Thyroid gland (tissue), 4 donors: Measurements from ENCODE around the gene SPARC. TPM values are rescaled to one million over a fixed set of nuclear protein-coding genes. Genes with fewer than 3 reads are reported as not detected.

Source experiments
- DNase-seq, 2 donors: peaks; one replicate each; pipeline ENCODE4 v3.0.0-alpha.2; 2019
- H3K27ac ChIP-seq, 3 donors: fragments of 200-600 bp; sonication (generic); 1 replicate in 2 of 3; 2 replicates in 1 of 3; pipeline ENCODE4 v1.5.1; 2016 to 2019; ENCODE audit warnings: mild to moderate bottlenecking in 1 of 3, moderate library complexity in 1 of 3
- H3K27me3 ChIP-seq: fragments of 200-600 bp; sonication (generic); one replicate; pipeline ENCODE4 v1.5.1; 2019
- H3K36me3 ChIP-seq, 2 donors: fragments of 200-600 bp; sonication (generic); one replicate each; pipeline ENCODE4 v1.5.1; 2016 to 2019
- H3K4me1 ChIP-seq, 2 donors: fragments of 200-600 bp; sonication (generic); one replicate each; pipeline ENCODE4 v1.5.1; 2017 to 2019
- H3K4me3 ChIP-seq, 3 donors: fragments of 200-600 bp; sonication (generic); replicated peaks in 1 of 3; 1 replicate in 2 of 3; 2 replicates in 1 of 3; pipeline ENCODE4 v1.5.1; 2016; ENCODE audit warnings: mild to moderate bottlenecking in 1 of 3
- H3K9me3 ChIP-seq: fragments of 200-600 bp; sonication (generic); one replicate; pipeline ENCODE4 v1.5.1; 2017
- CTCF ChIP-seq, 6 experiments: fragments of 200-600 bp in 3 of 6; fragments of 450-650 bp in 3 of 6; sonication (generic) in 3 of 6; IDR thresholded peaks; one replicate each; pipeline ENCODE4 v1.5.1; 2016 to 2019; ENCODE audit warnings: antibody characterized with exemption in 6 of 6, mild to moderate bottlenecking in 2 of 6, inconsistent platforms in 1 of 6, moderate library complexity in 1 of 6
- POLR2A ChIP-seq, 2 donors: fragments of 450-650 bp; IDR thresholded peaks; one replicate each; pipeline ENCODE4 v1.6.1; 2017; ENCODE audit warnings: antibody characterized with exemption in 2 of 2, mild to moderate bottlenecking in 2 of 2, moderate library complexity in 1 of 2
- WGBS, 2 donors: methylation state at CpG; one replicate each; pipeline ENCODE4 v1.1.5; 2017; 5-methylcytosine and 5-hydroxymethylcytosine counted together
- intact Hi-C: fragments of 100-400 bp; cut with DNase I; formaldehyde crosslinking; loops from one replicate; pipeline ENCODE4 v1.15.1; 2023
- total RNA-seq, 4 donors: library from RNA; depleted of rRNA; stranded (reverse); fragments of >200 nt; gene quantifications; one replicate each; pipeline ENCODE4 v1.2.3, GENCODE V29; 2016

SPARC gene
- total RNA-seq, 4 donors from 2014 or later: 302 to 327 (median 309) TPM

DNA sequence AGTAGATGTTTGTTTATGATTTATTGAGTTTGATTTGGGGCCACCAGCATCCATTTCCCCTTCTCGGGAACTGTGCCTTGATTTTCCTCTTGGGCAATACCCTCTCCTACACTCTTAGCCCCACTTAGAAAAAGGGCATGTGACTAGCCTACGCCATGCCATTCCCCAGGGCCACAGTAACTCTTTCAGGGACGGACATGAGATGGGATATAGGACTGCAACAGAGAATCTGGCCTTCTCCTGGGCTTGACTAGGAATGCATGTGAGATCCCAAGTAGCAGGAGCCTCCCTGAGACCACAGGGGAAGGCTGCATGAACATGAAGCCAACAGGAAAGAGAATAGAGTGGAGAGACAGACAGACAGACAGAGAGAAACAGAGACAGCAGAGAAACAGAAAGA is 30.7 kb upstream of the SPARC start:
- Histone ChIP-seq H3K9me3 (no peaks in the 10 kb centered on the region), H3K27ac (no peak overlapping the region), H3K36me3 (no peaks in the 10 kb centered on the region), H3K4me3 (no peak overlapping the region), H3K27me3 (no peaks in the 10 kb centered on the region), H3K4me1 (peaks cover 0 to 9% of the 10 kb centered on the region in 2 donors)
- no peak for DNase-seq
- 57 to 69% methylated on average over 3 of the region's 3 CpGs for WGBS, 2 donors
- TF ChIP-seq POLR2A (IDR thresholded peaks at IDR 0.05): no peak
- TF ChIP-seq CTCF (IDR thresholded peaks at IDR 0.05): no peak
- intact Hi-C loops: no loop called here

DNA sequence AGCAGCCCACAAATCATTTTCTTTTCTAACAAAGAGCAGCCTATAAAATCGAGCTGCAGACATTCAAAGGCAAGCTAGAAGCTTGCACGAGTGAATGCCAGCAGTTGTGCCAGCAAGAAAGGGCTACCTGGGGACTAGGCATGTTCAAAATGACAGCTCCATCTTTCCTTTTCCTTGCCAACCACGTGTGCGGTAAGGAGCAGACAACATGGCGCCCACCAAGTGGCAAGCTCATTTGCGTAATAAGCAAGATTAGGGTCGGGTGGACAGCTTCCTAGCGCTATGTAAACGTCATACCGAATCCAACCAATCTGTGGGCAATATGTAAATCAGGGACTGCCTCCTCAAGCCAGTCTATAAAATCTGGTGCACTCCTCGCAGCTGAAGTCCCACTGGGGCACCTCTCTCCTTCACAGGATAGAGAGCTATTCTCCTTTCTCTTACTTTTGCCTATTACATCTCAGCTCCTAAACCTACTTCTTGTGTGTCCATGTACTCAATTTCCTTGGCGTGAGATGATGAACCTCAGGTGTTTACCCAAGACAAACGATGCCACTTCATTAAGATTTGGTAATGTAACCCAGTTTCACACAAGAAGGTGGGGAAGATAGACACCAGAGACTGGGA is 22.5 kb upstream of the SPARC start:
- Histone ChIP-seq H3K4me1 (no peaks in the 10 kb centered on the region), H3K9me3 (no peaks in the 10 kb centered on the region), H3K4me3 (no peak overlapping the region), H3K36me3 (no peaks in the 10 kb centered on the region), H3K27ac (no peak overlapping the region), H3K27me3 (no peaks in the 10 kb centered on the region)
- TF ChIP-seq POLR2A (IDR thresholded peaks at IDR 0.05) (no peak), CTCF (IDR thresholded peaks at IDR 0.05) (no peak)
- 83 to 85% methylated on average over 13 of the region's 13 CpGs for WGBS, 2 donors
- no peak for DNase-seq
- intact Hi-C loops: no loop called here

DNA sequence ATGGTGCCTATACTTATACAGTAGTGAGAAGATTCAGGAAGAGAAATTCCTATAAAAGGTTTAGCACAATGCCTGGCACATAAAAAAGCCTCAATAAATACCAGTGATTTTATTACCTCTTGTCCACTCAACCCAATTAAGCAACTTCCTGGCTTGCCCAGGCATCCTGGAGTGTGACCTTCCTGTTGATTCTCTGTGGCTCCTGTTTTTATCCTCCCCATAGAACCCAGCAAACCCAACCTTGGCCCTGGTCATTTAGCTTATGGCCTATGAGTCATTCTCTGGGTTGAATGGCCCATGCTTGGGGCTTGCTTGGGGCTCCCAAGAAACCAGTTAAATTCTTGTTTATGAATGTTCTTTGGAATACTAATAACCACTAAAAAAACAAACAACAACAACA is 21.4 kb upstream of the SPARC start:
- Histone ChIP-seq H3K4me1 (no peaks in the 10 kb centered on the region), H3K27ac (no peak overlapping the region)

GRCh38 chr5:151707567-151707966 is 20.9 kb upstream of the SPARC start:
- intact Hi-C loops: no loop called here
- Histone ChIP-seq H3K27ac (no peak overlapping the region), H3K36me3 (no peaks in the 10 kb centered on the region), H3K27me3 (no peaks in the 10 kb centered on the region), H3K4me1 (no peaks in the 10 kb centered on the region), H3K9me3 (no peaks in the 10 kb centered on the region), H3K4me3 (no peak overlapping the region)
- no peak for TF ChIP-seq POLR2A (IDR thresholded peaks at IDR 0.05)
- TF ChIP-seq CTCF (IDR thresholded peaks at IDR 0.05): no peak
- WGBS, 2 donors: 73 to 77% methylated on average over 2 of the region's 2 CpGs
- no peak for DNase-seq

More for the DNA sequence above, 21.4 kb upstream of the SPARC start:
- Histone ChIP-seq H3K27me3 (no peaks in the 10 kb centered on the region), H3K36me3 (no peaks in the 10 kb centered on the region), H3K9me3 (no peaks in the 10 kb centered on the region), H3K4me3 (no peak overlapping the region)
- intact Hi-C loops: no loop called here
- TF ChIP-seq CTCF (IDR thresholded peaks at IDR 0.05) (no peak), POLR2A (IDR thresholded peaks at IDR 0.05) (no peak)
- no peak for DNase-seq

GRCh38 chr5:151706906-151707305 is 20.2 kb upstream of the SPARC start:
- intact Hi-C loops: no loop called here
- TF ChIP-seq CTCF (IDR thresholded peaks at IDR 0.05) (no peak), POLR2A (IDR thresholded peaks at IDR 0.05) (no peak)
- DNase-seq: no peak
- Histone ChIP-seq H3K9me3 (no peaks in the 10 kb centered on the region), H3K27me3 (no peaks in the 10 kb centered on the region), H3K36me3 (no peaks in the 10 kb centered on the region), H3K4me1 (no peaks in the 10 kb centered on the region), H3K4me3 (no peak overlapping the region), H3K27ac (no peak overlapping the region)
